Chondrocyte (in vitro differentiated cells): ENCODE measurements around the gene VCL. TPM values are rescaled to one million over a fixed set of nuclear protein-coding genes. Genes with fewer than 3 reads are reported as not detected.

ENCODE experiments used
- DNase-seq: peaks from one replicate; pipeline ENCODE4 v3.0.0; 2021; ENCODE audit warnings: mixed read lengths, low spot score
- H3K27ac Mint-ChIP-seq: one replicate; pipeline ENCODE4 v1.8.0; 2021; ENCODE audit warnings: mild to moderate bottlenecking, moderate library complexity, mixed read lengths; ENCODE audit not compliant: unreplicated experiment
- H3K27me3 Mint-ChIP-seq: 2 replicates; pipeline ENCODE4 v1.8.0; 2021; ENCODE audit warnings: low read depth, mixed read lengths
- H3K36me3 Mint-ChIP-seq: 2 replicates; pipeline ENCODE4 v1.8.0; 2021; ENCODE audit warnings: low read depth, mixed read lengths
- H3K4me1 Mint-ChIP-seq: 2 replicates; pipeline ENCODE4 v1.8.0; 2021; ENCODE audit warnings: low read depth, mild to moderate bottlenecking, mixed read lengths
- H3K4me3 Mint-ChIP-seq: one replicate; pipeline ENCODE4 v1.8.0; 2021; ENCODE audit warnings: mild to moderate bottlenecking, moderate library complexity, mixed read lengths; ENCODE audit not compliant: unreplicated experiment
- H3K9me3 Mint-ChIP-seq: 2 replicates; pipeline ENCODE4 v1.8.0; 2021; ENCODE audit warnings: low read depth, mixed read lengths
- CTCF ChIP-seq: fragments of 200-600 bp; sonication (generic); IDR thresholded peaks from 2 replicates; pipeline ENCODE4 v1.5.0; 2021; ENCODE audit warnings: antibody characterized with exemption, mild to moderate bottlenecking, moderate library complexity
- total RNA-seq: library from RNA; stranded (reverse); gene quantifications from 3 replicates; pipeline ENCODE4 v1.2.1, GENCODE V29; 2021

VCL gene
- total RNA-seq, 1 donor from 2014 or later = 498 TPM

GRCh38 chr10:73974309-73974946, 23.5 kb upstream of the VCL start:
- Mint-ChIP-seq H3K27ac (no peak overlapping the region), H3K36me3 (no peaks in the 10 kb centered on the region), H3K27me3 (no peaks in the 10 kb centered on the region), H3K4me3 (no peak overlapping the region), H3K4me1 (peaks cover 12% of the 10 kb centered on the region), H3K9me3 (peaks cover 4% of the 10 kb centered on the region)
- TF ChIP-seq CTCF = no peak
- no peak for DNase-seq

GRCh38 chr10:73975388-73975787, 22.5 kb upstream of the VCL start:
- Mint-ChIP-seq H3K9me3 (peaks cover 4% of the 10 kb centered on the region), H3K27ac (no peak overlapping the region), H3K4me1 (peaks cover 15% of the 10 kb centered on the region), H3K4me3 (no peak overlapping the region), H3K27me3 (no peaks in the 10 kb centered on the region), H3K36me3 (no peaks in the 10 kb centered on the region)
- no peak for DNase-seq
- no peak for TF ChIP-seq CTCF

- Mint-ChIP-seq H3K36me3 (no peaks in the 10 kb centered on the region), H3K4me3 (no peak overlapping the region), H3K9me3 (peaks cover 4% of the 10 kb centered on the region), H3K27ac (peak overlapping the region; percentile 13), H3K4me1 (peaks cover 16% of the 10 kb centered on the region), H3K27me3 (no peaks in the 10 kb centered on the region)
- TF ChIP-seq CTCF = no peak
- DNase-seq = no peak
Measured at GRCh38 chr10:73979141-73979808, 18.6 kb upstream of the VCL start.

- no peak for TF ChIP-seq CTCF
- Mint-ChIP-seq H3K36me3 (no peaks in the 10 kb centered on the region), H3K27ac (peak overlapping the region; percentile 13), H3K27me3 (no peaks in the 10 kb centered on the region), H3K4me1 (peaks cover 16% of the 10 kb centered on the region), H3K4me3 (no peak overlapping the region), H3K9me3 (peaks cover 4% of the 10 kb centered on the region)
- DNase-seq = no peak
Measured at GRCh38 chr10:73979809-73980433, 18.0 kb upstream of the VCL start.

GRCh38 chr10:73981812-73982211, 16.1 kb upstream of the VCL start:
- no peak overlapping the region for H3K27ac Mint-ChIP-seq
- H3K36me3 Mint-ChIP-seq = no peaks in the 10 kb centered on the region
- H3K4me1 Mint-ChIP-seq = peaks cover 16% of the 10 kb centered on the region
- no peak for DNase-seq
- H3K27me3 Mint-ChIP-seq = no peaks in the 10 kb centered on the region
- no peak overlapping the region for H3K4me3 Mint-ChIP-seq
- H3K9me3 Mint-ChIP-seq = no peaks in the 10 kb centered on the region
- TF ChIP-seq CTCF = no peak
